HEK293T (cell line): Measurements from ENCODE around the gene C16orf78.

Experiments
- CTCF ChIA-PET: fragments of 350-600 bp; formaldehyde crosslinking; extraction: SDS; loops from one replicate; lab custom pipeline; 2021; ENCODE audit warnings: antibody characterized with exemption, inconsistent platforms; lab: Yijun Ruan, JAX
- POLR2A ChIA-PET: fragments of 350-600 bp; formaldehyde crosslinking; extraction: SDS; loops from one replicate; lab custom pipeline; 2020; ENCODE audit warnings: antibody characterized with exemption, inconsistent platforms; lab: Yijun Ruan, JAX
- DNase-seq: peaks from one replicate; pipeline ENCODE4 v3.0.0; 2012; ENCODE audit warnings: mixed read lengths; ENCODE audit errors: extremely low spot score
- ARNT ChIP-seq: fragments of 450-650 bp; IDR thresholded peaks from 2 replicates; pipeline ENCODE4 v1.6.1; 2017; ENCODE audit warnings: mild to moderate bottlenecking
- BHLHE40 ChIP-seq: fragments of 450-650 bp; IDR thresholded peaks from 2 replicates; pipeline ENCODE4 v1.6.1; 2016; ENCODE audit warnings: mild to moderate bottlenecking, moderate library complexity, borderline replicate concordance
- CTBP1 ChIP-seq: fragments of 450-650 bp; IDR thresholded peaks from 2 replicates; pipeline ENCODE4 v1.6.1; 2016; ENCODE audit warnings: borderline replicate concordance
- ELF4 ChIP-seq: fragments of 450-650 bp; IDR thresholded peaks from 2 replicates; pipeline ENCODE4 v1.6.1; 2017; ENCODE audit warnings: antibody characterized with exemption
- FOXA1 ChIP-seq: fragments of 450-650 bp; IDR thresholded peaks from 2 replicates; pipeline ENCODE4 v1.6.1; 2016; ENCODE audit warnings: mild to moderate bottlenecking
- FOXK2 ChIP-seq: fragments of 450-650 bp; IDR thresholded peaks from 2 replicates; pipeline ENCODE4 v1.6.1; 2016; ENCODE audit warnings: mild to moderate bottlenecking
- FOXM1 ChIP-seq: fragments of 450-650 bp; IDR thresholded peaks from 2 replicates; pipeline ENCODE4 v1.6.1; 2017; ENCODE audit warnings: mild to moderate bottlenecking, borderline replicate concordance
- HDGF ChIP-seq: fragments of 450-650 bp; IDR thresholded peaks from 2 replicates; pipeline ENCODE4 v1.6.1; 2017; ENCODE audit warnings: antibody characterized with exemption, borderline replicate concordance
- L3MBTL2 ChIP-seq: fragments of 450-650 bp; conservative IDR thresholded peaks from 2 replicates; pipeline ENCODE4 v1.6.1; 2016; ENCODE audit warnings: mild to moderate bottlenecking
- LEF1 ChIP-seq: fragments of 450-650 bp; IDR thresholded peaks from 2 replicates; pipeline ENCODE4 v1.6.1; 2017; ENCODE audit warnings: mild to moderate bottlenecking, borderline replicate concordance
- NFRKB ChIP-seq: fragments of 450-650 bp; IDR thresholded peaks from 2 replicates; pipeline ENCODE4 v1.6.1; 2016; ENCODE audit warnings: mild to moderate bottlenecking, moderate library complexity
- SP1 ChIP-seq: fragments of 450-650 bp; IDR thresholded peaks from 2 replicates; pipeline ENCODE4 v1.6.1; 2017
- SUZ12 ChIP-seq: fragments of 450-650 bp; IDR thresholded peaks from 2 replicates; pipeline ENCODE4 v1.6.1; 2016; ENCODE audit warnings: mild to moderate bottlenecking
- TARDBP ChIP-seq: fragments of 450-650 bp; IDR thresholded peaks from 2 replicates; pipeline ENCODE4 v1.6.1; 2016
- ZNF384 ChIP-seq: fragments of 450-650 bp; IDR thresholded peaks from 2 replicates; pipeline ENCODE4 v1.6.1; 2016
- TF ChIP-seq, protein P1 (sequence below): fragments of 450-650 bp; IDR thresholded peaks from 2 replicates; pipeline ENCODE4 v1.6.1; 2016

The C16orf78 gene

DNA sequence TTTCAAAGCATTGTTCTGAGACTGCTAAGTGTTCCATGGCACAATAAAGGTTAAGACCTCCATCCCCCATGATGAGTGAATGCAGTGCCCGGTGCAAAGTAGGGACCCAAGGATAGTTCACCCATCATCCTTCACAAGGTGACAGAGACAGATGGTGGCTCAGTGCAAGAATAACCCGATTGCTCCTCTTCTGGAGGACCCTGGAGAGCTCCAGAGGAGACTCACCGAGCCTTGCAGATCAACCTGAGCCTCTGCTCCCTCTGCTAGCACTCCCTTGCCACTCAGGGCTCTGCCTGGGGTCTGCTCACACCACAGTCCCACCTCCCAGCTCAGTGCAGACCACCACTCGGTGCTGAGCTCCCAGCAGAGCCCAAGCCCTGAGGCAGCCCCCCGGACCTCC lies 49.3 kb downstream of the C16orf78 start:
- no peak for DNase-seq
- ChIA-PET CTCF (no interaction called here), POLR2A (no interaction called here)
- no peak for TF ChIP-seq HDGF
- TF ChIP-seq L3MBTL2, result no peak
- no peak for TF ChIP-seq CTBP1
- TF ChIP-seq BHLHE40, result no peak
- TF ChIP-seq ZNF384, result no peak
- no peak for TF ChIP-seq FOXA1
- TF ChIP-seq FOXK2, result no peak

DNA sequence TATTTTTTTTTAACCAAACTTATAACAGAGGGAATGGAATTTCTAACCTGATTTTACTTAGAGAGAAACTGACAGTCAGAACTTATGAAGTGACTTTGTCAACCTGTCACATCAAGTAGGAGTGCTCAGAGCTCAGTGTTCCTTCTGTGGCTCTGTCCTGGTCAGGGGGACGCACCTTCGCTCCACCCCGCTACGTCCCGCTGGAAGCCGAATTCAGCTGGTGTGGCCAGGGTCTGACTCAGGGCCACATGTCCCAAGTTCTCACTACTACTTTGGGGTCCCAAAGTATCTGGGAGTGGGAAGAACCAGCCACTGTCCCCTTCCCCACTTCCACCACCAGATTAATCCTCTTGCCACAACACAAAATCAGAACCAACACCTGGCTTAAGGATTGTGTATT lies 51.4 kb downstream of the C16orf78 start:
- ChIA-PET POLR2A (interaction anchor here (0.6 kb wide), 1 partner anchor 10 kb away, joined by 3 read pairs; no protein-coding TSS in a partner anchor), CTCF (interaction anchor here (0.6 kb wide), 1 partner anchor 621 kb away, joined by 3 read pairs; no protein-coding TSS in a partner anchor)
- no peak for TF ChIP-seq SUZ12
- TF ChIP-seq, protein P1, sequence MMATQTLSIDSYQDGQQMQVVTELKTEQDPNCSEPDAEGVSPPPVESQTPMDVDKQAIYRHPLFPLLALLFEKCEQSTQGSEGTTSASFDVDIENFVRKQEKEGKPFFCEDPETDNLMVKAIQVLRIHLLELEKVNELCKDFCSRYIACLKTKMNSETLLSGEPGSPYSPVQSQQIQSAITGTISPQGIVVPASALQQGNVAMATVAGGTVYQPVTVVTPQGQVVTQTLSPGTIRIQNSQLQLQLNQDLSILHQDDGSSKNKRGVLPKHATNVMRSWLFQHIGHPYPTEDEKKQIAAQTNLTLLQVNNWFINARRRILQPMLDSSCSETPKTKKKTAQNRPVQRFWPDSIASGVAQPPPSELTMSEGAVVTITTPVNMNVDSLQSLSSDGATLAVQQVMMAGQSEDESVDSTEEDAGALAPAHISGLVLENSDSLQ, result no peak
- no peak for TF ChIP-seq L3MBTL2
- no peak for TF ChIP-seq FOXM1
- no peak for TF ChIP-seq FOXK2
- TF ChIP-seq ELF4, result no peak
- TF ChIP-seq TARDBP, result no peak
- TF ChIP-seq NFRKB, result no peak
- no peak for TF ChIP-seq LEF1
- TF ChIP-seq SP1, result no peak
- TF ChIP-seq ZNF384, result no peak
- TF ChIP-seq ARNT, result no peak
- TF ChIP-seq FOXA1, result no peak
- no peak for TF ChIP-seq BHLHE40
- TF ChIP-seq CTBP1, result no peak
- TF ChIP-seq HDGF, result no peak
- no peak for DNase-seq

DNA sequence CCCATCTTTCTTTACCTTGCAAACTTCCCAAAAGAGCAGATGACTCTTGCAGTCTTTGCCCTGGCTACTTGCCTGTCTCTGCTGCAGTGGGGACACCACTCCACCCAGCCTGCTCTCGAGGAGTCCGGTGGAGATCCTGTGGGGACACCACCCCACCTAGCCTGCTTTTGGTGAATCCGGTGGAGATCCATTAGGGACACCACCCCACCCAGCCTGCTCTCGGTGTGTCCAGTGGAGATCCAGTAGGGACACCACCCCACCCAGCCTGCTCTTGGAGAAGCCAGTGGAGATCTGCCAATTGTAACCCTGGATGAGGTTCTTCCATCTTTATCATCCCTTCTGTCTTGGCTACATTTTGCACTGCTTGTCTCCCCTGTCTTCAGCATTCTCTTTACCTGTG lies 54.2 kb downstream of the C16orf78 start:
- CTCF ChIA-PET, result no interaction called here
- TF ChIP-seq ZNF384 (no peak), SUZ12 (no peak), ARNT (no peak), HDGF (no peak), ELF4 (no peak), TARDBP (no peak), BHLHE40 (no peak), LEF1 (no peak), SP1 (no peak)
- TF ChIP-seq, protein P1, result no peak
- POLR2A ChIA-PET, result no interaction called here
- DNase-seq, result no peak

DNA sequence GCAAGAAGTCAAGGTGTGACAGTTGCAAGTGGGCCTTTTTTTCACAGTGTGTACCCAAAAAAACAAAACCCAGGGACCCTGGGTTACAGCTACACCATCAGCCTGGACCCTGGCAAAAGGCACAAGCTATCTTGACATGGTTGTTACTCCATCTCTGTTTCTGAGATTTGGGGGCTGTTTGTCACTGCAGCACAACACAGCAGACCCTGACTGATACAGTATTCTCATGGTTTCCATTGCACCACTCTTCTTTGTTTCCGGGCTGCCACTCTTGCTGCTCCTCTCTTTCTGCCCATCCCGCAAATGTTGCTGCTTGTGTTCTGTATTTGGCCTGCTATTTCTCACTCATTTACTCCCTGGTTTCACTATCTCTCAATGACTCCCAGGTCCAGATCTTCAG lies 55.2 kb downstream of the C16orf78 start:
- no peak for DNase-seq
- TF ChIP-seq CTBP1 (no peak), HDGF (no peak), NFRKB (no peak)
- POLR2A ChIA-PET, result no interaction called here
- CTCF ChIA-PET, result no interaction called here

DNA sequence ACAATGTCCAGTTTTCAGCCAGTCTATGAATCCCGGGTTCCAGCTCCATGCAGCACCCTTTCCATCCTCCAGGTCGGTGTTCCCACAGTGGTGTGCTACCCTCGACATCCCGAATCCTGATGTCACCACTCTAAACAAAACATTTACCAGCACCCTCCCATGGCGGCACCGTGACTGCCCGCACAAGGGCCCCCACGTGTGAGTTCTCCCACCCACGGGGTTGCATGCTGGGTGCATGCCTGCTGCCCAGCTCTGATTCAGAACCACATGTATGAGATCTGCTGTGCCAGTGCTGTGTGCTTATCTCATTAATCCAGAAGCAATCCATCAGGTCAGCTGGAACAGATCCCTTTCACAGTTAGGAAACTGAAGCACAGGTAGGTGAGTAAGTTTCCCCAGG lies 57.4 kb downstream of the C16orf78 start:
- no peak for DNase-seq
- no peak for TF ChIP-seq BHLHE40
- TF ChIP-seq LEF1, result no peak
- no peak for TF ChIP-seq FOXM1
- no peak for TF ChIP-seq SUZ12
- TF ChIP-seq FOXA1, result no peak
- TF ChIP-seq SP1, result no peak
- no peak for TF ChIP-seq HDGF
- TF ChIP-seq ELF4, result no peak
- TF ChIP-seq FOXK2, result no peak
- no peak for TF ChIP-seq L3MBTL2
- TF ChIP-seq NFRKB, result no peak
- TF ChIP-seq ZNF384, result no peak
- TF ChIP-seq ARNT, result no peak
- TF ChIP-seq TARDBP, result no peak
- TF ChIP-seq CTBP1, result no peak
- TF ChIP-seq, protein P1, result no peak
- CTCF ChIA-PET, result no interaction called here
- POLR2A ChIA-PET, result no interaction called here

DNA sequence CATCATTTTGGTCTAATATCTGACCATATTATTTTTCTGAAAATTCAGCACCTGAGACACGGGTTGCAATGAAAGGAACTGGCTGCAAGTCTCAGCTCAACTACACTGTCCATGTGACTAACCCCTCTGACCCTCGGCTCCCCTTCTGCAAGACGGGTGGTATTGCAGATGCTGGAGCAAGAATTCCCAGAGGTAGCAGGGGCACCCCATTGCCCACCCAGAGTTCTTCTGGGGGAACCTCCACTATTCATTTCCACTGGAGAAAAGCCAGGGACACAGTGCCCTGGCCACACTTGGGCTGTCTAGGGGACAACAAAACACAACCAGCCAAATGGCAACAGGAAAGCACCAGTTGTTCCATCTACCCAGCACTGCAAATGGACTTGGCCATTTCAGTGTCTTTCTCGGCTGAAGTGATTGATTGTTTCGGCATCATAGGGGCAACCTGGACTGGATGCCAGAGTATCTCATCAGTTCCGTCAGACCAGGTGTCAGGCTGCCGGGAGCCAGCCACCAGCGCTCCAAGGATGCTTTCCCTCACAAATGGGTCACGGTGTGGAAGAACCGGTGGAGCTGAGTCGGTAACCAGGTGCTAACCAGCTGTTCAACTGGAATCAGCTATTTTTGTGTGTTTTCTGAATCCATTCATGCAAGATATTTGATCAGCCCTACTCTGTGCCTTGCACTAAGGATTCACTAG lies 58.1 kb downstream of the C16orf78 start:
- POLR2A ChIA-PET, result no interaction called here
- TF ChIP-seq L3MBTL2 (no peak), SP1 (no peak), ZNF384 (no peak), ARNT (no peak), BHLHE40 (no peak), CTBP1 (no peak), TARDBP (no peak), NFRKB (no peak)
- CTCF ChIA-PET, result no interaction called here
- DNase-seq, result no peak
